ENCODE results near the gene UBE2J2. TPM values are rescaled to one million over a fixed set of nuclear protein-coding genes. Genes with fewer than 3 reads are reported as not detected.

Gene UBE2J2
- total RNA-seq, 3 donors from 2014 or later, result 37.0 to 39.8 (median 37.4) TPM

DNA sequence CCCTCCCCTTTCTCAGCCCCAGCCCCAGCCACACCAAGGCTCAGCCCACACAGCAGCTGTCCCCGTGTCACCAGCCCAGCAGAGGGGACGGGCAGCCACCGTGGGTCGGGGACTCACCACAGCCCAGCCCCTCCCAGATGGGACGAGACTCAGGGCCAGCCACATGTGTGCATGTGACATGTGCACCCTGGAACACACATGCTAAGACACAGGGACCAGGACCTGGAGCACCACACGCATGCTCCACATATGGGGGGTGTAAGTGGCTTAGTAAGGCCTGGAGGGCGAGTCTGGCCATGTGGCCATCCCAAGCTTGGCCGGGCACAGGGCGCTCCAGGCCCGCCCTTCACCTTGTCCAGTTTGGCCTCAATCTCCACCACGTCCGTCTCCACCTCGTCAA lies 30.1 kb upstream of the UBE2J2 start:
- no peaks in the 10 kb centered on the region for H3K9me3 ChIP-seq
- no peak for DNase-seq (ENCODE audit: low spot score in 2 of 2)
- peak overlapping the region; percentile 85 to 86 for H3K27ac ChIP-seq
- H3K4me3 ChIP-seq, result peak overlapping the region in 1 of 3 donors; percentile 80
- no peaks in the 10 kb centered on the region for H3K27me3 ChIP-seq
- intact Hi-C loops (cut with DNase I; ENCODE audit: low total_unique reads), result no loop called here
- H3K36me3 ChIP-seq, result no peaks in the 10 kb centered on the region
- TF ChIP-seq, protein P1, sequence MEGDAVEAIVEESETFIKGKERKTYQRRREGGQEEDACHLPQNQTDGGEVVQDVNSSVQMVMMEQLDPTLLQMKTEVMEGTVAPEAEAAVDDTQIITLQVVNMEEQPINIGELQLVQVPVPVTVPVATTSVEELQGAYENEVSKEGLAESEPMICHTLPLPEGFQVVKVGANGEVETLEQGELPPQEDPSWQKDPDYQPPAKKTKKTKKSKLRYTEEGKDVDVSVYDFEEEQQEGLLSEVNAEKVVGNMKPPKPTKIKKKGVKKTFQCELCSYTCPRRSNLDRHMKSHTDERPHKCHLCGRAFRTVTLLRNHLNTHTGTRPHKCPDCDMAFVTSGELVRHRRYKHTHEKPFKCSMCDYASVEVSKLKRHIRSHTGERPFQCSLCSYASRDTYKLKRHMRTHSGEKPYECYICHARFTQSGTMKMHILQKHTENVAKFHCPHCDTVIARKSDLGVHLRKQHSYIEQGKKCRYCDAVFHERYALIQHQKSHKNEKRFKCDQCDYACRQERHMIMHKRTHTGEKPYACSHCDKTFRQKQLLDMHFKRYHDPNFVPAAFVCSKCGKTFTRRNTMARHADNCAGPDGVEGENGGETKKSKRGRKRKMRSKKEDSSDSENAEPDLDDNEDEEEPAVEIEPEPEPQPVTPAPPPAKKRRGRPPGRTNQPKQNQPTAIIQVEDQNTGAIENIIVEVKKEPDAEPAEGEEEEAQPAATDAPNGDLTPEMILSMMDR (IDR thresholded peaks at IDR 0.05), result no peak
- TF ChIP-seq POLR2AphosphoS5 (IDR thresholded peaks at IDR 0.05), result no peak
- no peak for TF ChIP-seq POLR2A (IDR thresholded peaks at IDR 0.05)
- peaks cover 22 to 26% of the 10 kb centered on the region in 2 donors for H3K4me1 ChIP-seq

DNA sequence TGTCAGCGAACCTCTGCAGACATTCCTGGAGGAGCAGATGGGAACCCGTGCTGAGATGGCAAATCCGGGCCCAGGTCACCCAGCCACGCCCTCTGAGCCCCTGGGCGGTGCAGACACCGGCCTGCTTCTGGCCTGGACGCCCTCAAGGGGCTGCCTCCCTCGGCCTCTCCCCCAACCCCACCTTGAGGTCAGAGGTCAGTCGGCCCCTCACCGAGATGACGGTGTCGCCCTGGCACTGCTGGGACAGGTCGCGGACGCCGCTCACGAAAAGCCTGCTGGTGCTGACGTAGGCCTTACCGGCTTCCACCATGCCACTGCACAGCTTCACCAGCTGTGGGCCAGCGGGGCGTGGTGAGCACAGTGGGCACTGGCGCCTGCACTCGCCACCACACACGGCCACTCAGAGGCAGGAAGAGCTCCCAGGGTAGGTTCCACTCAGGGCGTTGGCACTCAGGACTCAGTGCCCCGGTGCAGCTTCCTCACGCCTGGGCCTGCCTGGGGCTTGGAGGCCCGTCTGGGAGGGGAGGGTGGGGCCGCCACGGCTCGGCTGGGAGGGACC lies 29.4 kb upstream of the UBE2J2 start:
- Histone ChIP-seq H3K4me1 (peaks cover 22 to 26% of the 10 kb centered on the region in 2 donors), H3K4me3 (no peak overlapping the region), H3K27ac (peak overlapping the region; percentile 85 to 86), H3K36me3 (no peaks in the 10 kb centered on the region), H3K9me3 (no peaks in the 10 kb centered on the region), H3K27me3 (no peaks in the 10 kb centered on the region)
- intact Hi-C loops (cut with DNase I; ENCODE audit: low total_unique reads), result no loop called here
- no peak for TF ChIP-seq POLR2A (IDR thresholded peaks at IDR 0.05)
- TF ChIP-seq, protein P1 (IDR thresholded peaks at IDR 0.05), result no peak
- no peak for DNase-seq (ENCODE audit: low spot score in 2 of 2)

DNA sequence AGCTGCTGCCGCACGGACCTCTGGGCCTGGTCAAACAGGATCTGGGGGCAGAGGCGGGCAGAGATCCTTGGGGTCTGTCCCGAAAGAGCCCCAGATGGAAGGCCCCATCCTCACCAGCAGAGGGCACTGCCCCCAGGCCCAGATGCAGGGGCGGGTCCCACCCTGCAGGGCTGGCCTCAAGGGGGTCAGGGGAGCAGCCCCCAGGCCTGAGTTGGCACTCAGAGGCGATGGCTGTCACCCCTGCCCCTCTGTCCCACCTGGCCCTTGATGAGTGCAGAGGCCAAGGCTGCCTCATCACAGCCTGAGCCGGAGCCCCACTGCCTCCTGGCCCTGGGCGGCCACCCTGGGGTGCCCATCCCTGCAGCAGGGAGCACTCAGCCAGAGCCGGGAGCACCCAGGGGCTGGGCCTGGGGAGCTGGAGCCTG lies 28.4 kb upstream of the UBE2J2 start:
- Histone ChIP-seq H3K9me3 (no peaks in the 10 kb centered on the region), H3K27me3 (no peaks in the 10 kb centered on the region), H3K27ac (no peak overlapping the region), H3K4me1 (peaks cover 22 to 26% of the 10 kb centered on the region in 2 donors), H3K36me3 (no peaks in the 10 kb centered on the region), H3K4me3 (no peak overlapping the region)
- TF ChIP-seq POLR2A (IDR thresholded peaks at IDR 0.05), result no peak
- no peak for TF ChIP-seq POLR2AphosphoS5 (IDR thresholded peaks at IDR 0.05)
- TF ChIP-seq, protein P1 (IDR thresholded peaks at IDR 0.05), result no peak
- no peak for DNase-seq (ENCODE audit: low spot score in 2 of 2)
- intact Hi-C loops (cut with DNase I; ENCODE audit: low total_unique reads), result no loop called here

DNA sequence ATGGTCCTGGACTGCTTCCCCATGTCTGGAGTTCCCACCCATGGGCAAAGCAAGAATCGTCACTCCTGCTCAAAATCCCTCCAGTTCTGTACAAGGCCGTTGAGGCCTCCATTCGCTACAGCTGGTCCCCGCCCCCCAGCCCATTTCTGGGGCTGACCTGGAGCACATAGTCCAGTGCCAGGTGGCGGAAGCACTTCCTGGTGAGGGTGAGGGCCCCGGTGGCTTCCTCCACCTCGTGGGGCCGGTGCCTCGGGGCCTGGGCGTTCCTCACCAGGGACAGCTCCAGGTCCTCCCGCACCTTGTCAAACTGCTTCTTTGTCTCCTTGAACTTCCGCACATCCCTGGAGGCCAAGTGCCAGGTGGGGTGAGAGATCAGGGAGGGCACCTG lies 26.7 kb upstream of the UBE2J2 start:
- H3K9me3 ChIP-seq, result no peaks in the 10 kb centered on the region
- H3K4me1 ChIP-seq, result peaks cover 5 to 11% of the 10 kb centered on the region in 2 donors
- H3K27ac ChIP-seq, result no peak overlapping the region
- no peak for DNase-seq (ENCODE audit: low spot score in 2 of 2)
- H3K4me3 ChIP-seq, result no peak overlapping the region
- H3K27me3 ChIP-seq, result no peaks in the 10 kb centered on the region
- intact Hi-C loops (cut with DNase I; ENCODE audit: low total_unique reads), result no loop called here
- TF ChIP-seq POLR2A (IDR thresholded peaks at IDR 0.05) (no peak), POLR2AphosphoS5 (IDR thresholded peaks at IDR 0.05) (no peak)
- TF ChIP-seq, protein P1 (IDR thresholded peaks at IDR 0.05), result no peak
- H3K36me3 ChIP-seq, result no peaks in the 10 kb centered on the region

DNA sequence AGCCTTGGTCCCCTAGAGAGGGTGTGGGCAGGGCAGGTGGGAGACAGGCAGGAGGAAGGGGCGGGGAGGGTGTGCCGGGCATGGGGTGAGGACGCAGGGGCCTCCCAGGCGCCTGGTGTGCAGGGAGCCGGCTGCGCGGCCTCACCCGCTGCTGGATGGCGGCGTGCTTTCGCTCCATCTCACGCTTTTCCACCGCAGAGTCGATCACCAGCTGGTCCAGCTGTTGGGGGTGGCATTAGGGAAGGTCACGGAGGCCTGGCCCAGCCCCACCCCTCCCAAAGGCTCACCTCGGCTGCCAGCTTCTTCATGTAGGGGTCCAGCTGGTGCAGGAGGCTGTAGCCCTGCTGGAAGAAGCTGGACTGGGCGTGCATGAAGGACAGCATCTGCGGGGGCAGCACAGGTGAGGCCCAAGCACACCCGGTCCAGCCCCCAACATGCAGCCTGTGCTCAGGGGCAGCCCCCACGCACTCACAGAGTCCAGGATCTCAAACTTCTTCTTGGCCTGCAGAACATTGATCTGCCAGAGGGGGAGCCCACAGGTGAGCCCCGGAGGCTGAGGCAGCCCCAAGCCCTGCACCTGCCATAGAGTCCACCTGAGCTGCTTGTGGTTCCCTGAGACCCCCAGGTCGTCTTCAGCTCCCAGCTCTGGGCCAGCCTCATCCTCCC lies 26.2 kb upstream of the UBE2J2 start:
- H3K9me3 ChIP-seq, result no peaks in the 10 kb centered on the region
- no peak overlapping the region for H3K4me3 ChIP-seq
- no peaks in the 10 kb centered on the region for H3K36me3 ChIP-seq
- no peaks in the 10 kb centered on the region for H3K27me3 ChIP-seq
- intact Hi-C loops (cut with DNase I; ENCODE audit: low total_unique reads), result no loop called here
- no peak for TF ChIP-seq POLR2AphosphoS5 (IDR thresholded peaks at IDR 0.05)
- TF ChIP-seq, protein P1 (IDR thresholded peaks at IDR 0.05), result no peak
- TF ChIP-seq POLR2A (IDR thresholded peaks at IDR 0.05), result no peak
- DNase-seq (ENCODE audit: low spot score in 2 of 2), result no peak
- H3K4me1 ChIP-seq, result peaks cover 0 to 5% of the 10 kb centered on the region in 2 donors
- H3K27ac ChIP-seq, result no peak overlapping the region
